Hindlimb muscle (tissue), 1 donor: ENCODE measurements around the gene EYA4. TPM values are rescaled to one million over a fixed set of nuclear protein-coding genes. Genes with fewer than 3 reads are reported as not detected.

ENCODE experiments used
- DNase-seq: peaks from one replicate; pipeline ENCODE4 v3.0.0-alpha.2; 2013
- polyA plus RNA-seq: library from polyadenylated mRNA; unstranded; fragments of 120-200 nt; gene quantifications from one replicate; pipeline ENCODE4 v1.2.1, GENCODE V29; 2013; ENCODE audit not compliant: insufficient read length

EYA4 gene
- polyA plus RNA-seq, 1 donor, result 27.1 TPM

DNA sequence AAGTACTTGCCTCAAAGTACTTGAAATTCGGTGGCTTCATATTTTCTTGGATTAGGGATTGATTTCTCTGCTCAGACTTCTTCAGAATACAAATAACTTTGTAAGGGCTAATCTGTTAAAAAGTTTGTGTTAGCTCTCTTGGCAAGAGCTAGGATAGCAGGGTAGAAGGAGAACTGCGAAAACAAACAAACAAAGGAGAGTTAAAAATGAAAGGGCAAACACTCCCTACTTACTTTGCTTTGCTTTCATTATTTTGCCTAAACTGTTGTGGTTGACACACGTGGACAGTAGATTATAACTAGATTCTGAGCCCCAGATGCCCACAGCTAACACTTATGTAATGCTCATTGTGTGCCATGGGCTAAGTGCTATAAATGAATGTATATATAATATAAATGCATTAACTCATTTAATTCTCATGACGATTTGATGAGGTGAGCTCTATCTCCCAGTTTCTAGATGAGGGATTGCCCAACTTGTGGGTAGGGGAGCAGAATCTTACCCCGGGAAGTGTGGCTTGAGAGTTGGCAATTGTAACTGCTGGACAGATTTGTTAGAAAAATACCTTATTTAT is 48.7 kb downstream of the EYA4 start:
- no peak for DNase-seq

- no peak for DNase-seq
These were observed 49.8 kb downstream of the EYA4 start for GRCh38 chr6:133290930-133291329.

- DNase-seq, result peak; percentile 21
These were observed 50.5 kb downstream of the EYA4 start for GRCh38 chr6:133291671-133292070.

DNA sequence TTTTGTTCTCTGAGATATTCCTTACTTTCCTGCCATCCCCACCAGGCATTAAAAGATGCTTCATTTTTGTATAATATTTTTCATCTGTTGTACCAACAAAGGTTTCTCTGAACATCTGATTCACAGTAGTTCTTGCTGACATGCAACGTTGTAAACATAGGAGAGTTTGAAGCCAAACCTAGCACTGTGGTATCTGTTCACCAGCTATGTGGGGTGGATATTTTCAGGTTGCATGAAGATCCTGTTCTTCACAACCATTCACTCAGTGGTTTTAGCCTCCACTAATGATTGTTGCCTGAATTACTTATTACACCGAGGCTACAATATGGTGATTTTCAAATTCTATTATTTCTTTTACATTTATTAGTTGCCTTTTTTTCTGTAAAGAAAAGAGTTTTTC is 56.5 kb downstream of the EYA4 start:
- DNase-seq, result no peak

- no peak for DNase-seq
These were observed 57.2 kb downstream of the EYA4 start for GRCh38 chr6:133298335-133298734.

DNA sequence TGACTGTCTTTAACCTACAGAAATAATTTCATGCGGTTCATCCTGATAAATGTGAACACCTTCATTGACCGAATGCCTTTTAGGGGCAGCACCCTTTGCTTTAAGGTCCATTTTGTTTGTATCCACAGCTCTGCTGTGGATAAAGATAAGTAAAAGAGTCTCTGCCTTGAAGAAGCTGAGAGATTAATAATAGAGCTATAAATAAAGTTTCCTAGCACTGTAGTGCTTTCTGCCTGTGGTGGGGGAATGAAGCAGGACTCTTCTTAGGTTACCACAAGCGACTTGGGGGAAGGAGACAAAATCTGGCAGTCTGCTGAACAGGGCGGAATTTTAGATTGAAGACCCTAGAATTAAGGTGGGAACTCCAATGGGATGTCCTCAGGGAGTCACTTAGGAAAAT is 57.6 kb downstream of the EYA4 start:
- no peak for DNase-seq

- no peak for DNase-seq
These were observed 59.7 kb downstream of the EYA4 start for GRCh38 chr6:133300896-133301295.

GRCh38 chr6:133301835-133302234 is 60.7 kb downstream of the EYA4 start:
- DNase-seq, result no peak

DNA sequence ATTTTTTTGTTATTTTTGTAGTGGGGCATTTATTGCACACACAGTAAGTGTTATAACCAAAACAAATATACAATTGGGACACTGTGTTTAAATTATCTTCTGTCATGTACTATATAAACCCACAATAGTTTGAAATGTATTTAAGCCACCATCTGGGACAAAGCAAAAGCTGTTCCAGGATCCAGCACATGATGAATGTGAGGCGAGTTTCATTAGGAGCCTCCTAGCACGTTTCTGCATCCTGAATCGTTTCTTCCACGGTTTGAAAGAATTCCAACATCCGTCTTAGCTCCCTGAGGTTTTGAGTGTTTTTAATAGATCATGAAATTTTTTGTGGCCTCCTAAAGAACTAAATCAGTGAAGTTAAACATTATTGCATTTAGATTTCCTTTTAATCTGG is 65.8 kb downstream of the EYA4 start:
- peak; percentile 10 for DNase-seq

DNA sequence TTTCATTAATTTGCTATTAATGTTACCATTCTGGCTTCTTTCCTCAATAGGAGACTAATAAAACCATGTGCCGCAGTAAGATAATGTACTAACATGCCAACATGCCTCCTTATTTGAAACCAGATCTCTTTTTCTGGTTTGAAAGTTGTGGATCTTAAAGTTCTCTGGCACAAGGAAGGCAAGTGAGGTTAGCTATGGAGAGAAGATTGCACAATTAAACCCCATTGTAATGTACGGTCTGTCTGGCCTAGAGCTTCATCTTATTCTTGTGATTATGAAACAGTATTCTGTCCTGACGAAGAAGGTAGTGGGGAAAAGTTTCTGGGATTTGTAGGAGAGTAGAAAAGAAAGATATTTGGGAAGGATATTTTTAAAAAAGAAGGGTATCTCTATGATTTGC is 68.4 kb downstream of the EYA4 start:
- DNase-seq, result no peak

DNA sequence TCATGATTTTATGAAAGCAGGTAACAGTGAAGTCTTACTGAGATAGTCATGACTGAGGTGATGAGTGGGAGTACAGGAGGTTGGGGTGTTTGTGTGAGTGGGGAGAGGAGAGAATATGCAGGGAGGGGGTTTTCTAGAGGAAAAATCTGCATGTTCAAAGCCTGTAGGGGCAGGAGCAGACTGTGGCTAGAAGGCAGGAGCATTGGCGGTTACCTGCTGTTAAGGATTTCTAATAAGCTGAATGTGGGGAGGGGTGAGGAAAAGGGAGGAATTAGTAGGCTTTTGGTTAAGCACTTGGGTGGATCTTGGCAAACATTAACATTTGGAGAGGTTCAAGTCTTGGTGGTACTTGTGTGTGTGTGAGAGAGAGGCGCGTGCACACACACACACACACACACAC is 70.8 kb downstream of the EYA4 start:
- no peak for DNase-seq

DNA sequence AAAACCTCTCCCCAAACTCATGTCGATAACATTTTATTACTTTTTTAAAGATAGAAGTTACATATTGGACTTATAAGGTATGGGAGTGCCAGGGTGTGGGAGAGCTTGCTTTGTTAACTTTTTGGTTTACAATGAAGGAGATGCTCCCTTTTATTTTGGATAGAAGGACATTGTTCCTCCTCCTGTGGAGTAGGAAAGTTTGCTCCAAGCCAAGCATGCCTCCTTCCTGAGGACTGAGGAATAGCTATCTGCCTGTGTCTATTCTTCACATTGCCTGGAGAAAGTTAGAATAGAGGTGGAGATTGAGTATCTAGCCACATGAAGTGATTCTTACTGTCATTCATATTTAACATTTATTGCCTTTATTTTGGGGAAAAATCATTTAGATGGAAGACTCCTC is 71.9 kb downstream of the EYA4 start:
- no peak for DNase-seq

DNA sequence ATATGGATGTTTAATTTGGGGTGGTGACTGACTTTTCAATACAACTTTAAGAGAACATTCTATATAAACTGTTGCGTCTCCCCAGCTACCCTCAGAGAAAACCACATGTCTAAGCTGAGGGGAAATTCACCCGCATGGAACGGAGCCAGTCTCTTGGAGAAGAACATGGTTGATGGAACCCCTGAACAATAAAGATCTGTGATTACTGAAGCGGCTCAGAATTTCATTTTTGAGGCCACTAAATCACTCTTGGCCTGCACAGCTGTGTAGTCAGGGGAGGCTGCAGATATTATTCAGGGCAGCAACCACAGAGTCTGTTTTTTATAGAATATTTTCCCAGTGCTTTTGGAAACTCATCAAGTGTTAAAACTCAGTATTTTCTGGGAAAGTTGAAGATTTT is 73.8 kb downstream of the EYA4 start:
- DNase-seq, result no peak

DNA sequence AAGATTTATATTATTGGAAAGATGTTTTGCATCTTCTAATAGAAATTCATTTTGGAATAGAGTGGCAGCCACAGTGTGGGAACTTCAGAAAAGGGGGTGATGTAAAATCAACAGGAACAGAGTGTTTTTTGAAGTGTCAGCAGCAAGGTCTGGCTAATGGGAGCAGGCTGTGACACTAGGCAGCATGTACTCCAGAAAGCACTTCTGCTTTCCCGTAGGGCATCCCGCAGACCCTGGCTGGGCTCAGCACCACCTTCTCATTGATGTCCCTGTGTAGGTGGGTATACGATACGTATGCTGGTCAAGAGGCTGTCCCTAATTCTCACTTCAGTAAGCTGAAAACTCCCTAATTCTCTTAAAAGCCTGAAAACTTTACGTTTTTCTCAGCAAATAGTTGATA is 74.7 kb downstream of the EYA4 start:
- no peak for DNase-seq

GRCh38 chr6:133317704-133318103 is 76.5 kb downstream of the EYA4 start:
- no peak for DNase-seq

DNA sequence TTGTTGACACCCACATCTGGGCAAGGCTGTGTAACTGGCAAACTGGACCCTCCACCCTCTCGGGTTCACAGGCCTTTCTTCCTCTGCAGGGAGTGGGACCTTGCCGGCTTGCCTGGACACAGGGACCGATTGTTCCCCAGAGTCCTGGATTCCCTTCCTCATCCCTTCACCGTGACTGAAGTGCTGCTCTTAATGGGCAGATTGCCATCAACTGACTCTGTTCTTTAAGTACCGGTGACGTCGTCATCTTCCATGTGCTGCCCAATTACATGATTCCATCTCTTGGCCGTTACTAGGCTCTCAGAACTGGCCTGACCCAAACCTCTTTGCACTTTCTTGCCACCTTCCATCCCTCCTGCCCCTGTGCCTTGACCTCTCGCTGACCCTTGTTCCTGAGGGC is 85.4 kb downstream of the EYA4 start:
- no peak for DNase-seq

DNA sequence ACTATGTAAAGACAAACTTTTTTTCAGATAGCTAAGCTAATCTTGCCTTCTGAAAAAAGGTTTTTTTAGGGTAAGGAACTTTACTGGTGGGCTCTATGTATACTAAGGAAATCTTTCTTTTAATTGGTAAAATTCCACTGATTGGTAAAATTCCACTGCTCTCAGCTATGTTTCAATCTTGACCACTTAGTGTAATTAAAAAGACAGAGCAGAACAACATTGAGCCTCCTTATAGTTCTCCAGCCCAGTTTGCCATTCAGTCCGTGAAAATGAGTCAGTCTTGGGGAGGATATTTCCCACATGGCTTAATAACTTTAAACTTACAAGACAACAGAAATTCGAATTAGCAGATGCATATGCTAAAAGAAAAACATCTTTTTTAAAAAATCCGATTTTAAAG is 92.7 kb downstream of the EYA4 start:
- no peak for DNase-seq

GRCh38 chr6:133337308-133337707 is 96.2 kb downstream of the EYA4 start:
- no peak for DNase-seq

DNA sequence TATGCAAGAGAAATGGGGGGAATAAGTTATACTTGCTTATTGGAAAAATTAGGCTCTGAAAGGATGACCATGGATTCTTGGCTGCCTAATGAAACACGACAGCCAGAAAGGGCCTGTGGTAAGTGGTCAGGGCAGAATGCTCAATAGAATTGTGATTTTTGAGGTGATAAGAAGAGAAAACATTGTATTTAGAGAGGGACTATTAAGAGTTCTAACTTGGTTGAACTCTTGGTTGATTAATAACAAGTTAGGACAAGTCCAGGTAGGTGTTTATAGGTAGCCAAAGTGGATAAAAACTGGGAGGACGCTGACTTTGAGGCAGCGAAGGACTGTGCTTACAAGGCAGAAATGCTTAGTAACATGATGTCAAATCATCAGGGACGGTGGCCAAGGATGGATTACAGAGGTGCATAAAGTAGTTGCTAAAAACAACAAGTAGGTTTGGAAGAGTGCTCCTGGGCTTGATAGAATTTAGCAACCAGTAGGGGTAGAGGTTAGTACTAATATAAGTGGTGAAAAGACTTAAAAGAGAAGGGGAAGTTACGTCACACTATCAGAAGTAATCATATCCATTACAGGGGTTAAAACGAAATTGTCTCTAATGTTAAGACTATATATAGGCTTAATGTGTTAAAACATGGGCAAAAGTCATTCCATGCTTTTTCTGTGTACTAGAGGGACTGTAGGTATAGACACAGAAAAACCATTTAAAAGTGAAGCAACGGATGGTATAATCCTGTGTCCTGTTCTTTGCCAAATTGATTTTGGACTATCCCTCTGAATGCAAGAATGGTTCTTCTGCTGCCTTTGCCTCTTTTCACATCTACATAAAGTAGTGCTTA is 98.6 kb downstream of the EYA4 start:
- DNase-seq, result no peak

DNA sequence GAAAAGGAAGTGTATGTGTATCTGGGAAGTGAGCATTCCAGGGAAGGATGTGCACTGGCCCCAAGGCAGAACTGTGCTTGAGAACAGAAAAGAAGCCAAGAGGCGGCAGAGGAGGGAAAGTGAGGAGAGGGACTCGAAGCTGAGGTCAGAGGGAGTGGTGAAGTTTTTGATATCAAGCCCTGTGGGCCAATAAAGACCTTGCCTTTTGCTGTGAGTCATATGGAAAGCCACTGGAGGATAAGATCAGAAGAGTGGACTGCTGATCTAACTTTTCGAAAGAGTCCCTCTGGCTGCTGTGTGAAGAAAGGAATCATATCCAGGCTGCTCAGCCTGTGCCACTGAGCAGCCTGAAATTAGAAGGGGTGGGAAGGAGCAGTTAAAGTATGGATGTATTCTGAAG is 99.4 kb downstream of the EYA4 start:
- DNase-seq, result no peak

- DNase-seq, result no peak
These were observed 100.5 kb downstream of the EYA4 start for GRCh38 chr6:133341607-133342158.

- no peak for DNase-seq
These were observed 102.1 kb downstream of the EYA4 start for GRCh38 chr6:133343220-133343619.

- DNase-seq, result no peak
These were observed 107.7 kb downstream of the EYA4 start for GRCh38 chr6:133348846-133349245.

- no peak for DNase-seq
These were observed 109.8 kb downstream of the EYA4 start for GRCh38 chr6:133350928-133351327.
